Activated B cell treated with CpG ODN at 0.5 μM for 24 hours (primary cell): ENCODE data around the gene HDAC1. TPM values are rescaled to one million over a fixed set of nuclear protein-coding genes. Genes with fewer than 3 reads are reported as not detected.
"Not testable (repeated sequence)": the region's sequence is repeated elsewhere in the genome, so short reads cannot be mapped to it uniquely, and the experiment has no call there.

ENCODE experiments used
- ATAC-seq: fragments of 200-7000 bp; cut with Tn5 transposase; one replicate; pipeline ENCODE4 v1.10.0; 2021; ENCODE audit warnings: low read depth, mild to moderate bottlenecking, moderate library complexity
- CTCF ChIA-PET: fragments of 350-600 bp; sonication (Branson Sonifier 250); formaldehyde crosslinking; loops from one replicate; lab custom pipeline; 2021; ENCODE audit warnings: antibody characterized with exemption; lab: Charles Lee
- POLR2A ChIA-PET: fragments of 350-600 bp; sonication (Branson Sonifier 250); formaldehyde crosslinking; loops from one replicate; lab custom pipeline; 2021; ENCODE audit warnings: antibody characterized with exemption; lab: Charles Lee
- DNase-seq: peaks from one replicate; pipeline ENCODE4 v3.0.0; 2022
- H3K27ac Mint-ChIP-seq: one replicate; pipeline ENCODE4 v1.8.0; 2020; ENCODE audit warnings: mixed read lengths
- H3K27me3 Mint-ChIP-seq: one replicate; pipeline ENCODE4 v1.8.0; 2021; ENCODE audit warnings: mixed read lengths
- H3K36me3 Mint-ChIP-seq: one replicate; pipeline ENCODE4 v1.8.0; 2021; ENCODE audit warnings: low read depth, mixed read lengths
- H3K4me1 Mint-ChIP-seq: one replicate; pipeline ENCODE4 v1.8.0; 2021; ENCODE audit warnings: mixed read lengths
- H3K4me3 Mint-ChIP-seq: one replicate; pipeline ENCODE4 v1.8.0; 2020; ENCODE audit warnings: mild to moderate bottlenecking, mixed read lengths
- H3K9me3 Mint-ChIP-seq: one replicate; pipeline ENCODE4 v1.8.0; 2020; ENCODE audit warnings: mixed read lengths
- intact Hi-C: fragments of 100-400 bp; cut with micrococcal nuclease; formaldehyde crosslinking; loops from one replicate; pipeline ENCODE4 v1.15.1; 2024
- total RNA-seq: library from RNA; stranded (reverse); gene quantifications from 2 replicates; pipeline ENCODE4 v1.2.3, GENCODE V29; 2022
- TF ChIP-seq, protein P1 (sequence below): fragments of 200-600 bp; IDR thresholded peaks from one replicate; pipeline ENCODE4 v1.8.0; 2022; ENCODE audit warnings: antibody characterized with exemption, mild to moderate bottlenecking

Gene HDAC1
- total RNA-seq, 1 donor from 2014 or later: 212 TPM

DNA sequence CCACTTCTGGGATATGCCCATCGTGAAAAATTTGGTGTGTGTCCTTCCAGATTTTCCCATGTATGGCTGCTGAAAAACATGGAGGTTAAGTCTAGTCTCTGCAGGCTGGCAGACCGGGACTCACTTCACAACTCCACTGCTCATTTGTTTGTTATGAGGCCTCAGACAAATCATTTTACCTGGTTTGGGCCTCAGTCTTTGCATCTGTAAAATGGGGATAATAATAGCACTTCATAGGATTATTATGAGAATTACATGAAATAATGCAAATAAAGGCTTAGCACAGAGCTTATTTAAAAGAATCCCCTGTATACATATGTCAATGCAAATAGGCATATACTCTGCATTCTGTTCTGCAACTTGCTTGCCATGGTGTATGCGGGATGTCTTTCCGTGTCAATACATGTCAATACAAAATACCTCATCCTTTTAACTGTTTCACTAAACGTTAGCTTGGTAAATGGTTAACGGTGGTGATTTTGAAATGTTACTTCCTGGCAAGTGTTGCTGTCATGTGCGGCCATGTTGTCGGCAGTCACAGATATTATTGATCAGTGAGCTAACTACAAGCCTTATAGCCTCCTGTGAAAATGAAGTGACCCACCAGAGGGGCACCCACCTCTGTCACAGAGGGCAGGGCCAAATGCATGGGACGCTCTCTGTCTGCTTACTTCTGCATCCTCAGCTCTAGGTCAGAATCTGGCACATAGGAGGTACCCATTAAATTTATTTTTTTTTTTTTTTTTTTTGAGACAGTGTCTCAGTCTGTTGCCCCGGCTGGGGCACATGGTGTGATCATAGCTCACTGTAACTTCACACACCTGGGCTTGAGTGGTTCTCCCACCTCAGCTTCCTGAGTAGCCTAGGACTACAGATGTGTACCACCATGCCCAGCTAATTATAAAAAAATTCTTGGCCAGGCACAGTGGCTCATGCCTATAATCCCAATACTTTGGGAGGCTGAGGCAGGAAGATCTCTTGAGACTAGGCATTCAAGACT is 36.5 kb upstream of the HDAC1 start:
- TF ChIP-seq, protein P1, sequence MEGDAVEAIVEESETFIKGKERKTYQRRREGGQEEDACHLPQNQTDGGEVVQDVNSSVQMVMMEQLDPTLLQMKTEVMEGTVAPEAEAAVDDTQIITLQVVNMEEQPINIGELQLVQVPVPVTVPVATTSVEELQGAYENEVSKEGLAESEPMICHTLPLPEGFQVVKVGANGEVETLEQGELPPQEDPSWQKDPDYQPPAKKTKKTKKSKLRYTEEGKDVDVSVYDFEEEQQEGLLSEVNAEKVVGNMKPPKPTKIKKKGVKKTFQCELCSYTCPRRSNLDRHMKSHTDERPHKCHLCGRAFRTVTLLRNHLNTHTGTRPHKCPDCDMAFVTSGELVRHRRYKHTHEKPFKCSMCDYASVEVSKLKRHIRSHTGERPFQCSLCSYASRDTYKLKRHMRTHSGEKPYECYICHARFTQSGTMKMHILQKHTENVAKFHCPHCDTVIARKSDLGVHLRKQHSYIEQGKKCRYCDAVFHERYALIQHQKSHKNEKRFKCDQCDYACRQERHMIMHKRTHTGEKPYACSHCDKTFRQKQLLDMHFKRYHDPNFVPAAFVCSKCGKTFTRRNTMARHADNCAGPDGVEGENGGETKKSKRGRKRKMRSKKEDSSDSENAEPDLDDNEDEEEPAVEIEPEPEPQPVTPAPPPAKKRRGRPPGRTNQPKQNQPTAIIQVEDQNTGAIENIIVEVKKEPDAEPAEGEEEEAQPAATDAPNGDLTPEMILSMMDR: no peak
- peak overlapping the region; percentile 75 for H3K27ac Mint-ChIP-seq
- intact Hi-C loops: loop anchor here (2.0 kb wide), 1 partner anchor 15 kb away; no protein-coding TSS in a partner anchor
- H3K4me1 Mint-ChIP-seq: peaks cover 64% of the 10 kb centered on the region
- ATAC-seq: no peak
- ChIA-PET POLR2A (interaction anchor here (0.6 to 2.7 kb wide), 11 partner anchors 15 to 139 kb away, joined by 3 to 21 read pairs (median 5); partner anchors contain the start of genes HDAC1 and MARCKSL1), CTCF (interaction anchor here (0.8 to 1.3 kb wide), 4 partner anchors 14 to 81 kb away, joined by 3 to 4 read pairs (median 3); partner anchors contain the start of gene MARCKSL1)
- DNase-seq: no peak
- no peaks in the 10 kb centered on the region for H3K27me3 Mint-ChIP-seq
- no peak overlapping the region for H3K4me3 Mint-ChIP-seq
- H3K36me3 Mint-ChIP-seq: no peaks in the 10 kb centered on the region
- no peaks in the 10 kb centered on the region for H3K9me3 Mint-ChIP-seq

GRCh38 chr1:32256473-32257226 is 35.2 kb upstream of the HDAC1 start:
- TF ChIP-seq, protein P1: no peak
- peak overlapping the region; percentile 69 for H3K27ac Mint-ChIP-seq
- no peak for ATAC-seq
- no peaks in the 10 kb centered on the region for H3K9me3 Mint-ChIP-seq
- DNase-seq: no peak
- H3K4me3 Mint-ChIP-seq: peak overlapping the region; percentile 32
- intact Hi-C loops: no loop called here
- ChIA-PET CTCF (interaction anchor here (1.9 kb wide), 1 partner anchor 8 kb away, joined by 8 read pairs; no protein-coding TSS in a partner anchor), POLR2A (interaction anchor here (1.1 to 2.7 kb wide), 4 partner anchors 16 to 138 kb away, joined by 3 to 21 read pairs (median 4); partner anchors contain the start of gene HDAC1)
- peaks cover 2% of the 10 kb centered on the region for H3K36me3 Mint-ChIP-seq
- H3K4me1 Mint-ChIP-seq: peaks cover 52% of the 10 kb centered on the region
- no peaks in the 10 kb centered on the region for H3K27me3 Mint-ChIP-seq

DNA sequence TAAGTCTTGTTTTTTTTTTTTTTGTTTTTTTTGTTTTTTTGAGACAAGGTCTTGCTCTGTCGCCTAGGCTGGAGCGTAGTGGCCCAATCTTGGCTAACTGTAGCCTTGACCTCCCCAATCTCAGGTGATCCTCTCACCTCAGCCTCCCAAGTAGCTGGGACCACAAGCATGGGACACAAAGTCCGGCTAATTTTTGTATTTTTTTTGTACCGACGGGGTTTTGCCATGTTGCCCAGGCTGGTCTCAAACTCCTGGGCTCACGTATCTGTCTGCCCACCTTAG is 34.7 kb upstream of the HDAC1 start:
- Mint-ChIP-seq H3K27ac (no peak overlapping the region), H3K4me1 (peaks cover 46% of the 10 kb centered on the region), H3K27me3 (no peaks in the 10 kb centered on the region), H3K9me3 (no peaks in the 10 kb centered on the region), H3K4me3 (no peak overlapping the region), H3K36me3 (peaks cover 2% of the 10 kb centered on the region)
- ATAC-seq (no peak), DNase-seq (no peak)
- intact Hi-C loops: no loop called here
- POLR2A ChIA-PET: interaction anchor here (1.1 to 2.7 kb wide), 3 partner anchors 16 to 34 kb away, joined by 3 to 21 read pairs (median 4); partner anchors contain the start of gene HDAC1
- TF ChIP-seq, protein P1: no peak
- CTCF ChIA-PET: interaction anchor here (1.9 kb wide), 1 partner anchor 9 kb away, joined by 8 read pairs; no protein-coding TSS in a partner anchor

DNA sequence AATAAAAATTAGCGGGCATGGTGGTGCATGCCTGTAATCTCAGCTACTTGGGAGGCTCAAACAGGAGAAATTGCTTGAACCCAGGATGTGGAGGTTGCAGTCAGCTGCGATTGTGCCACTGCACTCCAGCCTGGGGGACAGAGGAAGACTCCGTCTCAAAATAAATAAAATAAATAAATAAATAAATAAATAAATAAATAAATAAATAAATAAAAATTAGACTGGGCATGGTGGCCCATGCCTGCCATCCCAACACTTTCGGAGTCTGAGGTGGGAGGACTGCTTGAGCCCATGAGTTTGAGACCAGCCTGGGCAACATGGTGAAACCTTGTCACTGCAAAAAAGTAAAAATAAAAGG is 28.7 kb upstream of the HDAC1 start:
- POLR2A ChIA-PET: interaction anchor here (4.3 kb wide), 1 partner anchor 13 kb away, joined by 31 read pairs; the partner anchor contains the start of gene LCK
- H3K27ac Mint-ChIP-seq, DNase-seq, H3K27me3 Mint-ChIP-seq, H3K9me3 Mint-ChIP-seq, intact Hi-C loops, ATAC-seq, H3K36me3 Mint-ChIP-seq, CTCF ChIA-PET, H3K4me3 Mint-ChIP-seq: not testable (repeated sequence)
- peaks cover 34% of the 10 kb centered on the region for H3K4me1 Mint-ChIP-seq

GRCh38 chr1:32263744-32264143 is 28.1 kb upstream of the HDAC1 start:
- peak; percentile 85 for ATAC-seq
- ChIA-PET CTCF (no interaction called here), POLR2A (interaction anchor here (1.9 to 4.3 kb wide), 2 partner anchors 13 to 28 kb away, joined by 8 to 31 read pairs; partner anchors contain the start of genes HDAC1 and LCK)
- Mint-ChIP-seq H3K36me3 (peaks cover 2% of the 10 kb centered on the region), H3K4me3 (peak overlapping the region; percentile 1), H3K27ac (no peak overlapping the region), H3K27me3 (no peaks in the 10 kb centered on the region), H3K9me3 (no peaks in the 10 kb centered on the region), H3K4me1 (peaks cover 34% of the 10 kb centered on the region)
- DNase-seq: no peak
- intact Hi-C loops: loop anchor here (2.0 kb wide), 1 partner anchor 13 kb away; the partner anchor contains the start of gene LCK
- TF ChIP-seq, protein P1: no peak
